ENCODE measurements around the gene RMND5A. TPM values are rescaled to one million over a fixed set of nuclear protein-coding genes. Genes with fewer than 3 reads are reported as not detected.
"Not testable (repeated sequence)": the region's sequence is repeated elsewhere in the genome, so short reads cannot be mapped to it uniquely, and the experiment has no call there.

Gene RMND5A
- 46.8 and 66.7 TPM in 2 replicates for total RNA-seq (2014; rRNA removed; shearing (Covaris generic))

GRCh38 chr2:86719637-86720539, at the start of gene RMND5A:
Gene RMND5A (plus strand): TSS chr2:86720291. CDS start chr2:86720668, 377 bp downstream.
- not testable (repeated sequence) for H3K27me3 ChIP-seq (ENCODE audit: control insufficient read depth, insufficient read depth, low read length); H3K36me3 ChIP-seq (replicated peaks; ENCODE audit: control insufficient read depth, insufficient read depth, low read length)
- peak; percentile 73 for DNase-seq
- H3K4me3 ChIP-seq (ENCODE audit: insufficient read depth, low read depth, low read length) = peak within 1 kb of the TSS; percentile 68

GRCh38 chr2:86671337-86671981, 48.6 kb upstream of the RMND5A start:
- Histone ChIP-seq H3K36me3 (replicated peaks; ENCODE audit: control insufficient read depth, insufficient read depth, low read length) (no peaks in the 10 kb centered on the region), H3K27me3 (ENCODE audit: control insufficient read depth, insufficient read depth, low read length) (no peaks in the 10 kb centered on the region), H3K4me3 (ENCODE audit: insufficient read depth, low read depth, low read length) (no peak overlapping the region)
- DNase-seq = no peak

- Histone ChIP-seq H3K27me3 (ENCODE audit: control insufficient read depth, insufficient read depth, low read length) (no peaks in the 10 kb centered on the region), H3K4me3 (ENCODE audit: insufficient read depth, low read depth, low read length) (no peak overlapping the region), H3K36me3 (replicated peaks; ENCODE audit: control insufficient read depth, insufficient read depth, low read length) (no peaks in the 10 kb centered on the region)
- DNase-seq = no peak
Observed at GRCh38 chr2:86672027-86672545, 48.0 kb upstream of the RMND5A start.

GRCh38 chr2:86673011-86673410, 47.1 kb upstream of the RMND5A start:
- H3K4me3 ChIP-seq (ENCODE audit: insufficient read depth, low read depth, low read length) = no peak overlapping the region
- no peak for DNase-seq
- no peaks in the 10 kb centered on the region for H3K27me3 ChIP-seq (ENCODE audit: control insufficient read depth, insufficient read depth, low read length)
- H3K36me3 ChIP-seq (replicated peaks; ENCODE audit: control insufficient read depth, insufficient read depth, low read length) = no peaks in the 10 kb centered on the region

GRCh38 chr2:86673986-86674670, 46.0 kb upstream of the RMND5A start:
- Histone ChIP-seq H3K4me3 (ENCODE audit: insufficient read depth, low read depth, low read length) (no peak overlapping the region), H3K27me3 (ENCODE audit: control insufficient read depth, insufficient read depth, low read length) (no peaks in the 10 kb centered on the region), H3K36me3 (replicated peaks; ENCODE audit: control insufficient read depth, insufficient read depth, low read length) (no peaks in the 10 kb centered on the region)
- DNase-seq = no peak

GRCh38 chr2:86675104-86675503, 45.0 kb upstream of the RMND5A start:
- Histone ChIP-seq H3K27me3 (ENCODE audit: control insufficient read depth, insufficient read depth, low read length) (no peaks in the 10 kb centered on the region), H3K4me3 (ENCODE audit: insufficient read depth, low read depth, low read length) (no peak overlapping the region), H3K36me3 (replicated peaks; ENCODE audit: control insufficient read depth, insufficient read depth, low read length) (no peaks in the 10 kb centered on the region)
- no peak for DNase-seq

GRCh38 chr2:86675511-86676015, 44.5 kb upstream of the RMND5A start:
- peak; percentile 30 for DNase-seq
- Histone ChIP-seq H3K4me3 (ENCODE audit: insufficient read depth, low read depth, low read length) (no peak overlapping the region), H3K36me3 (replicated peaks; ENCODE audit: control insufficient read depth, insufficient read depth, low read length) (no peaks in the 10 kb centered on the region), H3K27me3 (ENCODE audit: control insufficient read depth, insufficient read depth, low read length) (no peaks in the 10 kb centered on the region)

- Histone ChIP-seq H3K36me3 (replicated peaks; ENCODE audit: control insufficient read depth, insufficient read depth, low read length) (no peaks in the 10 kb centered on the region), H3K27me3 (ENCODE audit: control insufficient read depth, insufficient read depth, low read length) (no peaks in the 10 kb centered on the region), H3K4me3 (ENCODE audit: insufficient read depth, low read depth, low read length) (no peak overlapping the region)
- DNase-seq = no peak
Observed at GRCh38 chr2:86677816-86678215, 42.3 kb upstream of the RMND5A start.

- Histone ChIP-seq H3K36me3 (replicated peaks; ENCODE audit: control insufficient read depth, insufficient read depth, low read length) (no peaks in the 10 kb centered on the region), H3K4me3 (ENCODE audit: insufficient read depth, low read depth, low read length) (no peak overlapping the region), H3K27me3 (ENCODE audit: control insufficient read depth, insufficient read depth, low read length) (no peaks in the 10 kb centered on the region)
- DNase-seq = no peak
Observed at GRCh38 chr2:86679036-86679435, 41.1 kb upstream of the RMND5A start.

- Histone ChIP-seq H3K27me3 (ENCODE audit: control insufficient read depth, insufficient read depth, low read length) (no peaks in the 10 kb centered on the region), H3K4me3 (ENCODE audit: insufficient read depth, low read depth, low read length) (no peak overlapping the region), H3K36me3 (replicated peaks; ENCODE audit: control insufficient read depth, insufficient read depth, low read length) (no peaks in the 10 kb centered on the region)
- no peak for DNase-seq
Observed at GRCh38 chr2:86685351-86685750, 34.7 kb upstream of the RMND5A start.

GRCh38 chr2:86686460-86686859, 33.6 kb upstream of the RMND5A start:
- Histone ChIP-seq H3K27me3 (ENCODE audit: control insufficient read depth, insufficient read depth, low read length) (no peaks in the 10 kb centered on the region), H3K4me3 (ENCODE audit: insufficient read depth, low read depth, low read length) (no peak overlapping the region), H3K36me3 (replicated peaks; ENCODE audit: control insufficient read depth, insufficient read depth, low read length) (no peaks in the 10 kb centered on the region)
- no peak for DNase-seq

GRCh38 chr2:86686905-86687304, 33.2 kb upstream of the RMND5A start:
- H3K27me3 ChIP-seq (ENCODE audit: control insufficient read depth, insufficient read depth, low read length) = no peaks in the 10 kb centered on the region
- no peak overlapping the region for H3K4me3 ChIP-seq (ENCODE audit: insufficient read depth, low read depth, low read length)
- no peak for DNase-seq
- H3K36me3 ChIP-seq (replicated peaks; ENCODE audit: control insufficient read depth, insufficient read depth, low read length) = no peaks in the 10 kb centered on the region

GRCh38 chr2:86695053-86695691, 24.9 kb upstream of the RMND5A start:
- Histone ChIP-seq H3K4me3 (ENCODE audit: insufficient read depth, low read depth, low read length) (no peak overlapping the region), H3K27me3 (ENCODE audit: control insufficient read depth, insufficient read depth, low read length) (no peaks in the 10 kb centered on the region), H3K36me3 (replicated peaks; ENCODE audit: control insufficient read depth, insufficient read depth, low read length) (no peaks in the 10 kb centered on the region)
- DNase-seq = no peak

- no peaks in the 10 kb centered on the region for H3K27me3 ChIP-seq (ENCODE audit: control insufficient read depth, insufficient read depth, low read length)
Observed at GRCh38 chr2:86697551-86698104, 22.5 kb upstream of the RMND5A start.

More at GRCh38 chr2:86697551-86698104, 22.5 kb upstream of the RMND5A start:
- no peak for DNase-seq
- no peak overlapping the region for H3K4me3 ChIP-seq (ENCODE audit: insufficient read depth, low read depth, low read length)
- H3K36me3 ChIP-seq (replicated peaks; ENCODE audit: control insufficient read depth, insufficient read depth, low read length) = no peaks in the 10 kb centered on the region

Data from H7 (cell line).